HG03558 (cell line): Measurements from ENCODE around the gene AGMO.
"Not testable (repeated sequence)": the region's sequence is repeated elsewhere in the genome, so short reads cannot be mapped to it uniquely, and the experiment has no call there.

ENCODE experiments used
- ATAC-seq: cut with Tn5 transposase; IDR thresholded peaks from one replicate; pipeline ENCODE4 v1.9.1; 2021; ENCODE audit warnings: moderate number of reproducible peaks; ENCODE audit not compliant: unreplicated experiment; ENCODE audit errors: extremely low read depth

Gene AGMO

DNA sequence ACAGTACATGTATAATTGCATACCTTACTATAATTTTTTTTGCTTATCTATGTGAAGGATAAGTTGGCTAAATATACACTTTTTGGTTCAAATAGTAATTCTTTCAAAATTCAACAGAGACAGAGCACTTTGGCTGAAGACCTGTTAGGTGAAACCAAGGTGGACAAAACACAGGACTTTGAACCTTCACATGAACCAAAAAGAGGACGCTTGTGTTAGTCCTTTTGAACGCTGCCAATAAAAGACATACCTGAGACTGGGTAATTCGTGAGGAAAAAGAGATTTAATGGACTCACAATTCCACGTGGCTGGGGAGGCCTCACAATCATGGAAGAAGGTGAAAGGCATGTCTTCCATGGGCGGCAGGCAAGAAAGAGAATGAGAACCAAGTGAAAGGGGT lies 4.7 kb upstream of the AGMO start:
- ATAC-seq, result no peak

DNA sequence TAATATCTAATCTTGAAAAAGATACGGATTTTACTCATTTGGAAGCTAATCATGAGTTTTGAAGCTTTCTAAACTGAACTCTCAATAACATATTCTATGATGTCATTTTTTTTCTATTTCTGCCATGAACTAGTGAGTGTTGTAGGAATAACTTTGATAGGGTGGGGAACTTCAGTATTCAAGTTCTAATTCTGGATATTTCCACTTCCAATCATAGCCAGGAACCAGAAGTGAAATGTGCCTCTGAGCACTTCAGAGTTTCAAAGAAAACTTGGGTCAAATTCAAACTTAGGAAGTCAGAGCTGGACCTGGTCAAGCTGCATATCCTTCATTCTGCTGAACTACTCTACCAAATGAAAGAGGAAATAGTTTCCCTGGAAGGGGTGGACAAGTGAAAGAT lies 847 bp downstream of the AGMO start:
- ATAC-seq, result no peak

DNA sequence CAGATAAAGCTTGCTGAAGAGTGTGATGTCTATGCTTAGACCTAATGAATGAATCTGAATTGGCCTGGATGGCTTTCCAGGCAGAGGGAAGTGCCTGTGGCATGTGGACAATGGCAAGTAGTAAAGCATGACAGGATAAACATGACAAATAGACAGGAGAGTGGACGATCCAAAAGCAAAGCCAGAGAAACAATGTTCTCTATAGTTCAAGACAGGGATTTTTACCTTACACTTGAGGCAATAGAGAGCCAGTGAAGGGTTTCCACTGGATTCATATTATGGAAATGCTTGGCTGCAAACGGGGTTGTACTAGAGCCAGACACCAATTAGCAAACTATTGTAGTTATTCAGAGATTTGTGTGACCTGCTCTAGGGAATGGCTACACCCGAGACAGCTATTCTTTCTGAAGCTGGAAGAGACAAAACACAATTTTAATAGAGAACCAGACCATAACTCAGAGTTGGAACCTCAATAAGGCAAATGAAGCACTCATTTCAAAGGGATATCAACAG lies 2.3 kb downstream of the AGMO start:
- ATAC-seq, result no peak

DNA sequence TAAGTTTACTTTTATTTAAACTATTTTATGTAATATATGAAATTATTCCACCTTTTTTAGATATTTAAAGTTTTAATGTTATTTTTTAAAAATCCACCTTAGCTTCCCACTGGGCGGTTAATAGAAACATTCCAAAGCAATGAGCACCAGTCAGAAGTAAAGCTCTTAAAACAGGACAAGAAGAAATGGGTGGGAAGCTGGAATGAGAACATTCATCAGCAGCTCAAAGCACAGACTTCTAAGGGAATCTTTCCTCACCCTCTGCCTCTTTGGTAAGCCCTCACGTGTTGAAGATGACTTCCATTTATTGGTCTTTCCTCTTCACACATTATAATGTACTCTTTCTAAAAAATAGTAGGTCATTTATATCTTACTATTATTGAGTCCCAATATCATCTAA lies 3.1 kb downstream of the AGMO start:
- ATAC-seq, result no peak

DNA sequence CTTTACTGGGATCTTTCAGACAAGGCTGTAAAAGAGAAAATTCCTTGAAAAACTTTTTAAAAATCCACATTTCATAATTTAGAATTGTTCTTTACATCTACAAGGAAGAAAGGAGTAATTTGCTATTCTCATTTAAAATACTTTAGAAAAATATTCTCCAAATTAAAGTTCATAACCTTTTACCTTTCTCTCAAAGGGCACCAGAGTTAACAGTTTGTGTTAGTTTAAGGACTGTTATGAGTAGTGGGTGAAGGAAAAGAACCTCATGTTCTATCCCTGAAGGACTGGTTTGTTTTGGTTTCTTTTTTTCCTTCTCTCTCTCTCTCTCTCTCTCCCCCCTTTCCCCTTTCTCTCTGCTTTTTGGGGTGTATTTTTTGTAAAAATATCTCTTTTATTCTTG lies 4.1 kb downstream of the AGMO start:
- no peak for ATAC-seq

DNA sequence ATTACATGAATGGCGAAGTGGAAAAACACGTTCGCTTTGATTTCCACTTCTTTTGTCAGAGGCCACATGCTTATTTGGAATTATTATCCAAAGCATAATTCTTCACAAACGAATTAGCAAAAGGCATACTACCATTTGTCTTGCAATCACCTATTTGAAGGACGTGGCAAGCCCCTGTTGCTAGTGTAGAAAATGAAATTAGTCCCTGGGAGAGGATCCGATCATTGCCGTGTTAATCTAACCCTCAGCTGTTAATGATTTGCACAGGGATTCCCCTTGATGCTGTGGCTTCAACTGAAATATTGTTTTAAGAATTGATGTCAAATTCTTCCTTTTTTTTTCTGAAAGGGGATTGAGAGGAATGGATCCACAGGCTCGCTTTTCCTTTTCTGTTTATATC lies 4.6 kb downstream of the AGMO start:
- no peak for ATAC-seq

DNA sequence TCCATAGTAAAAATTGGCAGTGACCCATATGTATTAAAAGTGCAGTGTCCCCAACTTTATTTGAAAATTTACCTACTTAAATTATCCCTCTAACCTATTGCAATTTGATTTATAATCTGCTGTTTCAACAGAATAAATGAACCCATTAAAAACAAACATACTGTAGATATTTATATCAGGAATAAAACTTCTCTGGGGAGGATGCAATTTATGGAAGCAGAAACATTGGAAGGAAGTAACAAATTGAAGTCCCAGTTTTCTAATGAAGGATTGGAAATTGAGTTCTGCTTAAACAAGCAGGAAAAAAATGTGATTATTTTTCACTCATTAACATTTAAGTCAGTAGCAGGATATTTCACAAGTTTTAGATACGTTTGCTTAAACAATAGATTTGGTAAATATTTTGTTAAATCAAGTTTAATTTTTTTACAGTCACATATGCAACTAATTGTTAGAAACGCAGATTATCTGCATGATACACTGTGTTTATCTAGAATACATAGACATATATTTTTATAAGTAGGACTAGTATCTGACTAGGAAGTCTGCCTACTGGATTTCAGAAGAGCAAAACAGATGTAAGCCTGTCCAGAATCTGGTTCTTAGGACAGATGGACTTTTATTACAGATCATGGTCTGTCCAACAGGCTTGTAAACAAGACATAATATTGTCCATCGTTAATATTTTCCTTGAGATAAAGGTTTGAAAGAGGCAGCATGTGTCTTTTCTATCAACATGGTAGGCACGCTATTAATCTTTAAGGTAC lies 5.3 kb downstream of the AGMO start:
- ATAC-seq, result no peak

DNA sequence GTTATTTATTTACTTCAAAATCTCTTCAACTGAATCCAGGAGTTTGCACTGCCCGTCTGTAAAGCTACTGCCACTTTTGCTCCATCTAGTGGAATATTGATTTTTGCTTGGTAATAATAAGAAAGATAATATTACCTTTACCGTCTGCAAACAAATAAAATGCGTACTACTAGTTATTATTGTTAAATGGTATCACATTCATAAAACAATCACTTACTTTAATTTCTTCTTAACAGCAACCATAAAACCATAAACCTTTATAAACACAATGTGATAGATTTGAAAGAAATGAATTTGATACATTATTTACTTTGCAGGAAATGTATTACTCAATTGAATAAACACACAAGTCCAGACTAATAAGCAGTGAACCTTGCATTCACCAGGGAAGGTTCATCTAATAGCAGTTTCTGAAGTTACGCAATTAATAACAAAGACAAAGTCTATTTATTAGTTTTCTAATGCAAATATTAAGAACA lies 6.4 kb downstream of the AGMO start:
- no peak for ATAC-seq

DNA sequence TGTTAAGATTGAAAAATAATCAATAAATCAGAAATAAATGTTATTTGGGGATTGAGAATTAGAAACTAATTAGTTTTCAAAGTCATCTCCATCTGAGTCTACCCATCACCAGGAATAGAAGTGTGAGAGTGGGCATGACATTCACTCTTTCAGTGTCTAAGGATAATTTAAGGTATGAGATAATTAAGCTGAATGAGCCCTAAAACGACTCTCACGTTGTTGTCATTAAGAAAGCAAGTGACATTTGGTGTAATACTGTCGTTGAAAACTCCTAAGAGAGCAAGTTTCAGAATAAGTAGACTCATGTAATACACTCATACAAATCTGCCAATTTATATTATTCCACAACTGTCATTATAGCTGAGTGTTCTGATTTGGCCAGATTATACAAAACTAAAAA lies 7.1 kb downstream of the AGMO start:
- no peak for ATAC-seq

DNA sequence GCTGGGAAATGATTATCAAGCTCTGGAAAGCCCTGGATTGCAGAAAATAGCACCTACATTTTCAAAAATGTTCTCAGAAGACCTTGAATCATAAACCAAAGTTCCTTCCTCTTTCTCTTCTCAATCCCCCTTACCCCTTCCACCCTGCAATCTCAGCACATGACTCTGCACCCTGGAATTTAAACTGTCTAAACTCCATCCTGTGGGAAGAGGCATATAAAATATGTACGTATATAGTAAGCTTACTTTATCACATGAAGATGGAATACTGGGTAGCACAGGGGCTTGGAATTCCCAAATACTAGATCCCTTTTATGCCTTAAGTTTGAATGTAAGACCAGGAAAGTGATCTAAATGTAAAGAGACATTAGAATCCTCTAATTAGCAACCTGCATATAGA lies 7.7 kb downstream of the AGMO start:
- ATAC-seq, result no peak

DNA sequence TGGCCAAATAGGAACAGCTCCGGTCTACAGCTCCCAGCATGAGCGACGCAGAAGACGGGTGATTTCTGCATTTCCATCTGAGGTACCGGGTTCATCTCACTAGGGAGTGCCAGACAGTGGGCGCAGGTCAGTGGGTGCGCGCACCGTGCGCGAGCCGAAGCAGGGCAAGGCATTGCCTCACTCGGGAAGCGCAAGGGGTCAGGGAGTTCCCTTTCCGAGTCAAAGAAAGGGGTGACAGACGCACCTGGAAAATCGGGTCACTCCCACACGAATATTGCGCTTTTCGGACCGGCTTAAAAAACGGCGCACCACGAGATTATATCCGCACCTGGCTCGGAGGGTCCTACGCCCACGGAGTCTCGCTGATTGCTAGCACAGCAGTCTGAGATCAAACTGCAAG lies 14.5 kb downstream of the AGMO start:
- ATAC-seq, result not testable (repeated sequence)

DNA sequence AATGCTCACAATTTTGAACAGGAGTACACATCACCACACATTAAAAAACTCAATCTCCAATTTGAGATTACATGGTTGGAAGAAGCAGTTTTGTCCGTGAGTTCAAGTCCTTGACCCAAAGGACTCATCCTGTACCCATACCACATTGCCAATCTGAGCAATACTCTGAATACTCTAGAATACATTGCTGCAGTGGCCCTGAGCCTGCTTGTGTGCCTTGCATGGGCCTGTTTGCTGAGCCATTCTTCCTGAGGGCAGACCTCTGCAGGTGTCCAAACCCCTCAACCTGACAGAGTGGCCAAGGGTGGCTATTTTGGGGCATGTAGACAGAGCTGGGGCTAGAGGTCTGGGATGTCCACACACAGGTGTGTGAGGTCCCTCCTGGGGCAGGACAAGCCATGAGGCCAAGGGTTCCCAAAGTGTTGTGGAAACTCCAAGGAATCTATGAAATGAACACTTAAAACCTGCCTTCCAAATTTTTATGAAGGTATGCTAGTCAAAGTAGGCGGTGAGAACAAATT lies 15.5 kb downstream of the AGMO start:
- ATAC-seq, result no peak

DNA sequence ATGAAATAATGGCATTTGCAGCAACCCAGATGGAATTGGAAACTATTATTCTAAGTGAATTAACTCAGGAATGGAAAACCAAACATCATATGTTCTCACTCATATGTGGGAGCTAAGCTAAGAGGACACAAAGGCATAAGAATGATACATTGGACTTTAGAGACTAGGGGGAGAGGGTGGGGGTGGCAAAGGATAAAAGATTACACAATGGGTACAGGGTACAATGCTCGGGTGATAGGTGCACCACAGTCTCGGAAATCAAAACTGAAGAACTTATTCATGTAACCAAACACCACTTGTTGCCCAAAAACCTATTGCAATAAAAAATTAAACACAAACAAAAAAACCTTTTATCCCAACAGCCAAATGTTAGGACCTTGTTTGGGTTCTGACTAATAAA lies 17.8 kb downstream of the AGMO start:
- ATAC-seq, result no peak

DNA sequence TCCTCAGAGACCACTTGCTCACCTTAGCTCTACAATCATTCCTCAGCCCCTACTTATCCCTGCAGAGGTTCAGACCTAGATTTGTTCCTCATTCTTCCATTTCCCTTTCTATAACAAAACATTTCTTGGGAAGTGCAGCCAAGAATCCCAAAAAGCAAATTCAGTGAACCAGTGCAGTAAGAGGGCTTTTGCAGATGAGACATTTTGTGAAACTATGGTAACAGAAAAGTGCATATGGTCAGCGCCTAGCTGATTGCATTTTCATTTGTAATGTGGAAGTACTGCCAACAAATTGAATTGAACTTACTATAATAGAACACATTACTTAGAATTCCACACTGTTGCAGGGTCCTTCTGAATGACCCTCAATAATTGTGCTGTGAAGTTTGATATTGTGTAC lies 18.6 kb downstream of the AGMO start:
- ATAC-seq, result no peak

DNA sequence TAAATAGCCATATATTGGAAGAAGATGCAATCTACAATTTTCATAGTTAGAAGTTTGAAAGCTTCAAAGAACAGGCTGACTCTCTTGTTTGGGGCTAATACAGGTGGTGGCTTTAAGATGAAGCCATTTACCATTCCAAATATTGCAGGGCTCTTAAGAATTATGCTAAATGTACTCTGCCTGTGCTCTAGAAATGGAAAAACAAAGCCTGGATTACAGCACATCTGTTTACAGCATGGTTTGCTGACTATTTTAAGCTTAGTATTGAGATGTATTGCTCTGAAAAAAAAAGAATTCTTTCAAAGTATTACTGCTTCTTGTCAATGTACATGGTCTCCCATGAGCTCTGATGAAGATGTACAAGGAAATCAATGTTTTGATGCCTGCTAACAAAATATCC lies 34.2 kb downstream of the AGMO start:
- no peak for ATAC-seq

DNA sequence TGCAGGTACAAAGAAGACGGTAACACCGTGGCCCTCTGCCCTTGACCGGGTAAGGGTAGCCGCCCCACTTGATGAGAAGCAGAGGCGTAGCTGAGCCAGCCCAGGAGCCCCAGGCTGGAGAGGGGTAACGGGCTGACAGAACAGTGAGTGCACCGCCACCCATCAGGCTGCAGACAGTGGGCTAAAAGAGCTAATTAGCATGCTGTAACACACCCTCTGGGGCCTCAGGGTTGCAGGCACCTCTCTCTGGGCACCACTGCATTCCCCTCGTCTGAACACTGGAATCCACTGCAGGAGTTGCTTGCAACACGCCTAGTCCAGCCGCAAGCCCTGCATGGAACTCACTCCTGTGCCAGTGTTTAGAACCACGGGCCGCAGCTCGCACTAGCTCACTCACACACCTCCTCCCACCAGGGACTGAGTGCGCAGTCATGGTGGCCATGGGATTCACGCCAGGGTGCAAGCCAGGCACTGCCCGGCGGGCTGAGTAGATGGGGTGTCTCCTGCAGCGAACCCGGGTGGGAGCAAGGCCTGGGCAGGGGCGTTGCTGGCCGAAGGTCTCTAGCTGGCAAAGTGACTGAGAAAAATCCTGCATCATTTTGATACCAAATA lies 36.1 kb downstream of the AGMO start:
- ATAC-seq, result no peak

DNA sequence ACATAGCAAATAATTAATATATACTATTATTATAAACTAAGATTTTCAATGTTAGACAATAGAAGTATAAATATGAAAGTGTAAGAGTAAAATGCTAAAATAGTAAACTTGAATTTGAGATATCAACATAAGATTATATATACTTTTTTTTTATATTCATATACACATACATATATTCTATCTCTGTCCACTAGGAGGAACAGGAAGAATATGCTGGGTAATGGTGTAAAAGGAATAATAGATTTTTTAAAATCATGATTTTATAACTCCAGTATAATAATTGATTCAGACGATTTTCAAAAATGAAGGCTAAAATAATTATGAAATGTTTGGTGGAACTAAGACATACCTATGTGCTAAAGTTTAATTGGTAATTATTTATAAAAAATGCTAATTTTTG lies 37.7 kb downstream of the AGMO start:
- no peak for ATAC-seq

DNA sequence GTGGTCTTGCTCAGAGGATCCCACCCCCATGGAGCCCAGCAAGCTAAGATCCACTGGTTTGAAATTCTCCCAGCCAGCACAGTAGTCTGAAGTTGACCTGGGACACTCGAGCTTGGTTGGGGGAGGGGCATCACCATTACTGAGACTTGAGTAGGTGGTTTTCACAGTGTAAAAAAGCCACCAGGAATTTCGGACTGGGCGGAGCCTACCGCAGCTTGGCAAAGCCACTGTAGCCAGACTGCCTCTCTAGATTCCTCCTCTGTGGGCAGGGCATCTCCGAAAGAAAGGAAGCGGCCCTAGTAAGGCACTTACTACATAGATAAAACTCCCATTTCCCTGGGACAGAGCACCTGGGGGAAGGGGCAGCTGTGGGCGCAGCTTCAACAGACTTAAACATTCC lies 44.0 kb downstream of the AGMO start:
- ATAC-seq, result not testable (repeated sequence)

DNA sequence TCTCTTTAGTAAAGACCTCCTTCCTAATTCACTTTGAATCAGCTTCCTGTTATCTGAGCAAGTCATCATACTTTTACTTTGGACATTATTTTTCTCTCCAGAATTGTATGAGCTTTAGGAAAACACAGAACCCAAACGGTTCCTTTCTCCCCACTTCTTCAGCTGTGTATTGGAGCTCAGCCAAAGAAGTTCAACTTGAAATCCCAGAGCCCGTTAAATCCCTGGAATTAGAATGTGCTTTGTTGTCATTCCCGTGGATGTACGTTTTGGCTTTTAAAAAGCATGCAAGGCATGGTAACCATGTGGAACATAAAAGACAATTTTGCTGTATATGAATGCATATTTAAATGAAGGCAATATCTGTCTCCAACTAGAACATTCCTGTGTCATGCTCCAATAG lies 46.6 kb downstream of the AGMO start:
- no peak for ATAC-seq

DNA sequence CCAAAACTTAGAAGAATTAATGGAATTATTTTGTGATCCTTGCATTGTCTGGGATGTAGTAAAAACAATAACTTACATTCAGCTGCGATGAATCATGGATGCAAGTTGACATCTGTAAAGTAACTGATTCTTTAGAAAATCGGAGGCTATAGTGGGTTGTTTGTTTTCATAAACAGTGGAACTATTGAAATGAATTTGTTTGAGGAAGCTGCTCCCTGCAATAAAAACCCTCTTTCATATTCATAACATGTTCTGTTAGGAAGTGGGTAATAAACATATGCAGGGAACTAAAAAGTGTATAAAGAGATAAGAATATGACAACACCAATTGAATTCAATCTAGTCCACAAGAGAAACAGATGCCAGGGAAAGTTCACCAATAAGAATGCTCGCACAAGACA lies 53.6 kb downstream of the AGMO start:
- no peak for ATAC-seq

DNA sequence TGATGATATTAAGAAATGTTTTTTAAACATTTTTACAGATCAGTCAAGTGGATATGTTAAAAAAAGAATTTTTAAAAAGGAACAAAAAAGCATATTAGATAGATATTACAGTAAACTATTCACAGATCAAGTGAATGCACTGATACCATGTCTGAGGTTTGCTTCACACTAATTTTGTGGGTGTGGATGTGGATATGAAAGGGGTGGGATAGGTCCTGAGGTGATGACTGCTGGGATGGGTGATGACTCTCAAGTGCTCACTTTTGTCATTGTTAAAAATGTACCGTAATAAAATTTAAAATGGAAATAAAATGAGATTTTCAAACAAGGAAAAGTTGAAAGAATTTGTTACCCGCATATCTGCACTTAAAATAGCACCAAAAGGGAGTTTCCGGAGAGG lies 54.1 kb downstream of the AGMO start:
- ATAC-seq, result no peak

DNA sequence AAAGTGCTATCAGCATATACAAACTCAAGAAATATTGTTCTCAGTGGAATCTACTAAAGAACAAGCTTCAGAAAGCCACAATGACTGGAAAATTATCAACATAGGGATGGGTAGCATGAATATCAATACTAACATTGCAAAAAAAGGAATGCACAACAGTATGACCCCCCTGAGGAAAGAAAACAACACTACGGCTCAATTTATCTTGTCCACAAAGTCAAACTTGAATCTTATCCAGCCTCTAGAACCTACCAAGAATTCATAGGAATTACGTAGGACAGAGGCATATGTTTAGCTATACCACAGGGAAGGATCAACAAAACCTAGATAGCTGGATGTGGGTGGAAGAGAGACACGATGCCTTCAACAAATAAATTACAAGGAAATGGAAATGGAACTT lies 54.6 kb downstream of the AGMO start:
- ATAC-seq, result no peak
